Sigmoid colon (tissue), 4 donors: Measurements from ENCODE around the gene KLHL10.

Experiments
- CTCF ChIP-seq, 4 experiments: fragments of 450-650 bp in 3 of 4; fragments of 200-600 bp in 1 of 4; IDR thresholded peaks; one replicate each; pipeline ENCODE4 v1.5.1; 2016 to 2019; ENCODE audit warnings: antibody characterized with exemption in 4 of 4, mild to moderate bottlenecking in 3 of 4, moderate library complexity in 2 of 4
- EP300 ChIP-seq, 4 donors: sonication (generic); formaldehyde crosslinking; IDR thresholded peaks; one replicate each; pipeline ENCODE4 v1.6.1; 2017; ENCODE audit warnings: antibody characterized with exemption in 4 of 4
- POLR2A ChIP-seq, 2 donors: fragments of 450-650 bp; IDR thresholded peaks; one replicate each; pipeline ENCODE4 v1.6.1; 2016; ENCODE audit warnings: antibody characterized with exemption in 2 of 2, mild to moderate bottlenecking in 2 of 2, moderate library complexity in 2 of 2
- POLR2AphosphoS5 ChIP-seq, 4 donors: sonication (generic); formaldehyde crosslinking; IDR thresholded peaks; one replicate each; pipeline ENCODE4 v1.6.1; 2017; ENCODE audit warnings: antibody characterized with exemption in 4 of 4

- no peak for TF ChIP-seq CTCF (IDR thresholded peaks at IDR 0.05)
- no peak for TF ChIP-seq EP300 (IDR thresholded peaks at IDR 0.05)
- no peak for TF ChIP-seq POLR2A (IDR thresholded peaks at IDR 0.05)
- no peak for TF ChIP-seq POLR2AphosphoS5 (IDR thresholded peaks at IDR 0.05)
Observed at GRCh38 chr17:41860254-41860931, 22.8 kb downstream of the KLHL10 start.
